ENCODE data around the gene CPE. TPM values are rescaled to one million over a fixed set of nuclear protein-coding genes. Genes with fewer than 3 reads are reported as not detected.
"Not testable (repeated sequence)": the region's sequence is repeated elsewhere in the genome, so short reads cannot be mapped to it uniquely, and the experiment has no call there.

The CPE gene
- total RNA-seq, 1 experiment from 2014 or later, result not detected

- peaks cover 3% of the 10 kb centered on the region; the same call in 1 of the 2 replicates for H3K9me3 ChIP-seq (replicated peaks)
- no peak overlapping the region for H3K4me3 ChIP-seq
- no peak overlapping the region for H3K27ac ChIP-seq
- no peaks in the 10 kb centered on the region for H3K4me1 ChIP-seq
- no peak for DNase-seq
- no peaks in the 10 kb centered on the region for H3K27me3 ChIP-seq
- H3K36me3 ChIP-seq, result no peaks in the 10 kb centered on the region
Measured at GRCh38 chr4:165477799-165478198, 99.0 kb downstream of the CPE start.

- DNase-seq, result no peak
- Histone ChIP-seq H3K36me3 (no peaks in the 10 kb centered on the region), H3K27ac (no peak overlapping the region), H3K4me3 (no peak overlapping the region), H3K4me1 (no peaks in the 10 kb centered on the region), H3K9me3 (replicated peaks) (no peaks in the 10 kb centered on the region), H3K27me3 (no peaks in the 10 kb centered on the region)
Measured at GRCh38 chr4:165478260-165478659, 99.5 kb downstream of the CPE start.

GRCh38 chr4:165481053-165481835 lies 102.4 kb downstream of the CPE start:
- H3K27ac ChIP-seq, result no peak overlapping the region
- H3K9me3 ChIP-seq (replicated peaks), result no peaks in the 10 kb centered on the region
- no peak for DNase-seq
- H3K27me3 ChIP-seq, result no peaks in the 10 kb centered on the region
- no peaks in the 10 kb centered on the region for H3K36me3 ChIP-seq
- no peaks in the 10 kb centered on the region for H3K4me1 ChIP-seq
- no peak overlapping the region for H3K4me3 ChIP-seq

GRCh38 chr4:165489786-165490185 lies 111.0 kb downstream of the CPE start:
- Histone ChIP-seq H3K9me3 (replicated peaks) (no peaks in the 10 kb centered on the region), H3K27me3 (no peaks in the 10 kb centered on the region), H3K36me3 (no peaks in the 10 kb centered on the region), H3K4me1 (no peaks in the 10 kb centered on the region), H3K4me3 (no peak overlapping the region), H3K27ac (no peak overlapping the region)
- no peak for DNase-seq

- not testable (repeated sequence) for H3K9me3 ChIP-seq (replicated peaks); H3K4me1 ChIP-seq; H3K27me3 ChIP-seq; H3K4me3 ChIP-seq; DNase-seq; H3K36me3 ChIP-seq; H3K27ac ChIP-seq
Measured at GRCh38 chr4:165492583-165492982, 113.8 kb downstream of the CPE start.

GRCh38 chr4:165493359-165493758 lies 114.6 kb downstream of the CPE start:
- DNase-seq, result peak; percentile 71 to 82
- no peaks in the 10 kb centered on the region for H3K36me3 ChIP-seq
- H3K4me3 ChIP-seq, result peak overlapping the region; percentile 40
- H3K4me1 ChIP-seq, result no peaks in the 10 kb centered on the region
- no peaks in the 10 kb centered on the region for H3K9me3 ChIP-seq (replicated peaks)
- no peak overlapping the region for H3K27ac ChIP-seq
- no peaks in the 10 kb centered on the region for H3K27me3 ChIP-seq

GRCh38 chr4:165502916-165503907 lies 124.4 kb downstream of the CPE start:
- H3K27ac ChIP-seq, result no peak overlapping the region
- no peaks in the 10 kb centered on the region for H3K9me3 ChIP-seq (replicated peaks)
- DNase-seq, result no peak
- no peaks in the 10 kb centered on the region for H3K36me3 ChIP-seq
- no peak overlapping the region for H3K4me3 ChIP-seq
- H3K27me3 ChIP-seq, result no peaks in the 10 kb centered on the region
- H3K4me1 ChIP-seq, result no peaks in the 10 kb centered on the region; the same call in 1 of the 2 replicates

- no peaks in the 10 kb centered on the region for H3K36me3 ChIP-seq
- no peaks in the 10 kb centered on the region for H3K9me3 ChIP-seq (replicated peaks)
- DNase-seq, result no peak
- H3K4me3 ChIP-seq, result no peak overlapping the region
- no peak overlapping the region for H3K27ac ChIP-seq
- no peaks in the 10 kb centered on the region for H3K27me3 ChIP-seq
- no peaks in the 10 kb centered on the region; the same call in 1 of the 2 replicates for H3K4me1 ChIP-seq
Measured at GRCh38 chr4:165504184-165504583, 125.4 kb downstream of the CPE start.

- H3K36me3 ChIP-seq, result no peaks in the 10 kb centered on the region
- H3K4me3 ChIP-seq, result no peak overlapping the region
- H3K27ac ChIP-seq, result no peak overlapping the region
- no peaks in the 10 kb centered on the region for H3K9me3 ChIP-seq (replicated peaks)
- no peaks in the 10 kb centered on the region; the same call in 1 of the 2 replicates for H3K4me1 ChIP-seq
- no peaks in the 10 kb centered on the region for H3K27me3 ChIP-seq
- DNase-seq, result no peak
Measured at GRCh38 chr4:165505958-165506837, 127.4 kb downstream of the CPE start.

GRCh38 chr4:165506849-165507248 lies 128.0 kb downstream of the CPE start:
- H3K36me3 ChIP-seq, result no peaks in the 10 kb centered on the region
- H3K27ac ChIP-seq, result no peak overlapping the region
- DNase-seq, result peak; percentile 2 to 8
- no peak overlapping the region for H3K4me3 ChIP-seq
- H3K27me3 ChIP-seq, result no peaks in the 10 kb centered on the region
- H3K4me1 ChIP-seq, result no peaks in the 10 kb centered on the region; the same call in 1 of the 2 replicates
- H3K9me3 ChIP-seq (replicated peaks), result no peaks in the 10 kb centered on the region

- DNase-seq, result no peak
- H3K4me3 ChIP-seq, result no peak overlapping the region
- H3K27ac ChIP-seq, result no peak overlapping the region
- H3K27me3 ChIP-seq, result no peaks in the 10 kb centered on the region
- H3K9me3 ChIP-seq (replicated peaks), result no peaks in the 10 kb centered on the region
- H3K36me3 ChIP-seq, result no peaks in the 10 kb centered on the region
- H3K4me1 ChIP-seq, result no peaks in the 10 kb centered on the region; the same call in 1 of the 2 replicates
Measured at GRCh38 chr4:165507381-165507780, 128.6 kb downstream of the CPE start.

- Histone ChIP-seq H3K27me3 (no peaks in the 10 kb centered on the region), H3K9me3 (replicated peaks) (no peaks in the 10 kb centered on the region), H3K27ac (no peak overlapping the region), H3K4me3 (no peak overlapping the region), H3K36me3 (no peaks in the 10 kb centered on the region), H3K4me1 (no peaks in the 10 kb centered on the region; the same call in 1 of the 2 replicates)
- no peak for DNase-seq
Measured at GRCh38 chr4:165508372-165509120, 129.7 kb downstream of the CPE start.

GRCh38 chr4:165512424-165512823 lies 133.6 kb downstream of the CPE start:
- Histone ChIP-seq H3K27ac (no peak overlapping the region), H3K9me3 (replicated peaks) (no peaks in the 10 kb centered on the region), H3K4me3 (no peak overlapping the region), H3K4me1 (no peaks in the 10 kb centered on the region), H3K36me3 (no peaks in the 10 kb centered on the region), H3K27me3 (no peaks in the 10 kb centered on the region)
- DNase-seq, result no peak

GRCh38 chr4:165514739-165515138 lies 135.9 kb downstream of the CPE start:
- no peak for DNase-seq
- H3K27ac ChIP-seq, result no peak overlapping the region
- H3K27me3 ChIP-seq, result no peaks in the 10 kb centered on the region

More at GRCh38 chr4:165514739-165515138, 135.9 kb downstream of the CPE start:
- H3K4me1 ChIP-seq, result no peaks in the 10 kb centered on the region
- H3K36me3 ChIP-seq, result no peaks in the 10 kb centered on the region
- no peaks in the 10 kb centered on the region for H3K9me3 ChIP-seq (replicated peaks)
- no peak overlapping the region for H3K4me3 ChIP-seq

Data from SJCRH30 (cell line).